ENCODE results near the gene MCM6.
"Not testable (repeated sequence)": the region's sequence is repeated elsewhere in the genome, so short reads cannot be mapped to it uniquely, and the experiment has no call there.

Gene MCM6

DNA sequence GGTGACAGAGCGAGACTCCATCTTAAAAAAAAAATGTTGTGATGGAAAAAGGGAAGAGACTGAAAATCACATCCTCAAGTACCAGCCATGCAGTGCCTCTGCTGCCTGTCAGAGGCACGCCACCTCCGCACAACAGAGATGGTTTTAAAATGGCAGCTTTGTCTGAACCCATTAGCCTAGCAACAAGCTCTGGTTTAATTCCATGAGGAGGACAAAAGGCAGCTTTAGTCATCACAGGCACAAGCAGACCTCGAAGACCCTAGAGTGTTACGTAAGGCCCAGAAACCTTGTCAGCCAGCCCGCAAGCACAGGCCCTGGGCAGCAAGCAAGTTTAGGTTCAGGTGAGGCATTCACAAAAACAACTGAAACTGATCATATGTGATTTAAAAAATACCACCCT, 49.7 kb downstream of the MCM6 start:
- Histone ChIP-seq H3K4me3 (no peak overlapping the region), H3K27ac (no peak overlapping the region)

DNA sequence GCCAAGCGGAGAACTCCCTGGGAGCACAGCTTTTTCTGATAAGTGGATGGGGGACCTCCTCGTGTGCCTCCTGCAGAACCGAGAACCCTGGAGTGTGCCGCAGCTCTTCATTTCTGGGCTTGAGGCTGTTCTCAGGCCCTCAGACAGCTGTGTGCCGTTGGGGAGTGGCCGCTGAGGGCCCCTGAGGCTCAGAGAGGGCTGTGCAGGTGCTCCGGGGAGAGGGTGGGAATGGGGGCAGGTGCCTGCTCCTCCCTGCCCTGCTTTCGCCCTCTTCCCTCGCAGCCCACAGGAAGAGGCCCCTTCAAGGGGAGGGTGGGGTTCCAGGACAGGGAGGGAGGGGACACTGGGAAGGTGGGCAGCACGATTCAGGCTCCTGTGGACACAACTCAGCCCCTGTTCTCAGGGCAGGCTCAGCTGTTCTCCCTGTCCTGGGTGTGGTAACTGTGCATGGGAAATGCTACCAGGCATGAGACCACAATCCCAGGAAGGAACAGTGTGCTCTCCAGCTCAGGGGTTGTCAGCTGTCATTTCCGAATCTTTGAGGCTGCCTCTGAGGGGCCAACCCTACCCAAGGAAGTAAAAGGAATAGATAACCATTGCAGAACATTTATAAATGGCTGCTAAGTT, 50.6 kb downstream of the MCM6 start:
- Histone ChIP-seq H3K27ac (no peak overlapping the region), H3K4me3 (no peak overlapping the region)

DNA sequence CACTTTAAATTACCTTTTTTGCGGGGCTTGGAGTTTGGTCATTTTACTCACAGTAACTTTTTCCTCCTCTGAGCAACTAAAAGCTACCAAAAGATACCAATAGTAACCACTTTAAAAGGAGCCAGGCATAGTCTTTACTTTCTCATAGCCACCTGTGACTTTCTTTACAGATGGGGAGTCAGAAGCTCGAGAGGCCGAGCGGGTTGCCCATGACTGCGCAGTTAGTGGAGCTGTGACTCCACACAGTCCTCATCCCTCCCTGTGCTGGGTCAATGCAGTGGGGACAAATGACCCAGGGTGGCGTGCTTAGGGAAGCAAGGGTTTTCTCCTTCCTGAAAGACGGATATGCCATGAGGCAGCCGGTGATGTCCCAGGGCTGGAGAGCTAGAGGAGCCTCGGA, 51.1 kb downstream of the MCM6 start:
- no peak overlapping the region for H3K27ac ChIP-seq
- no peak overlapping the region for H3K4me3 ChIP-seq

DNA sequence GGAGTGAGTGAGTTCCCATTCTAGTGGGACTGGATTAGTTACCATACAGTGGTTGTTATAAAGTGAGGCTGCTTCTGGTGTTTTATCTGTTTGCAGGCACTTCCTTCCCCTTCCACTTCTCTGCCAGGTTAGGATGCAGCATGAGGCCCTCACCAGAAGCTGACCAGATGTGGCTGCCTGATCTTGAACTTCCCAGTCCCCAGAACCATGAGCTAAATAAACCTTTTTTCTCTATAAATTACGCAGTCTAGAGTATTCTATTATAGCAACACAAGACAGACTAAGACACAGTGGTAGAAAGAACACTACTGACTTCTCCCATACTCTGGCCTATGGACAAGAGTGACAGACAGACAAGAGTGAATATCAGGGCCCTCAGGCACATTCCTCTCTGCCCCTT, 53.4 kb downstream of the MCM6 start:
- H3K27ac ChIP-seq: no peak overlapping the region

DNA sequence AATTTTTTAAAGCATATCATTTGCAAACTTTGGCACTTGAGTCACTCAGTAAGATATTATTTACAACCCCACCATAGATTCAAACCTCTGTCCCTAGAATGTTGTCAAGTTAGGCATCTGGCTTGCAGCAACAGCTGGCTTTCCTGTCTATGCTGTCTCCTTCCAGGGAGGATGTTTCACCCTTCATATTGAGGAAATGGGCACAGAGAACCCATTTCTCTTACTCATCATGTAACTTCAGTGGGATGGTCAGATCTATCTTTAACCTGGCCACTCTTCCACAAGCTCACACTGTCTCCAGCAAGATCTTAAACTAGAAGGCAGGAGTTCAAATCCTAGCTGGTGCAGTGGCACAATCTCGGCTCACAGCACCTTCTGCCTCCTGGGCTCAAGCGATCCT, 55.1 kb downstream of the MCM6 start:
- no peak overlapping the region for H3K4me3 ChIP-seq
- H3K27ac ChIP-seq: no peak overlapping the region

More for the DNA sequence above, 53.4 kb downstream of the MCM6 start:
- H3K4me3 ChIP-seq: no peak overlapping the region

DNA sequence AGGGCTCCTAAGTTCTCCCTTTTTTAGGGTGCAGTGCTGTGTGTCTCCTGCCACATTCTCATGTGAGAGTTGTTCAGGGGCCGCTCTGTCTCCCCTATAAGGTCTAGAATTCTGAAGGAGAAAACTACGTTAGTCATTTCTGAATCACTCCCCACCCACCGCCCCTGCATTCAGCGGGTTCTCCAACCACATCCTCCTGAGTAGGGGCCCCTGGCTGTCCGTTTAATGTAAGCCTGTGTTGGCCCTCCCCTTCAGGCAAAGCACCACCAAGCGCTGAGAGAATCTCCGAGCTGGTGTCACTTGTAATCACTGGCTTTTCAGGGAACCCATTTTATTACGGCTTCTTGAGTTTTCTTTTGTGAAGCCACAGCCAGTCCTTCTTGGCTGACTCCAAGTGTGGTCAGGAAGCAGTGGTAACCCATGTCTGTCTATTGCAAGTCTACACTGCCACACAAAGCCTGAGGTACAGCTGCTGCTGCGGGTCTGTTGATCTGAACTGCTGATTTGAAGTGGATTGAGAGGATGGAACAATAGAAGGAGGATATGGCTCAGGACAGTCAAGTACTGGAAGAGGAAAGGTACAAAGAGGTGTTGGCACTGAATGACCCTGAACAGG, 56.1 kb downstream of the MCM6 start:
- H3K27ac ChIP-seq: peak overlapping the region in 3 of 21 experiments; percentile 29 to 65 (median 42)
- H3K4me3 ChIP-seq: no peak overlapping the region

DNA sequence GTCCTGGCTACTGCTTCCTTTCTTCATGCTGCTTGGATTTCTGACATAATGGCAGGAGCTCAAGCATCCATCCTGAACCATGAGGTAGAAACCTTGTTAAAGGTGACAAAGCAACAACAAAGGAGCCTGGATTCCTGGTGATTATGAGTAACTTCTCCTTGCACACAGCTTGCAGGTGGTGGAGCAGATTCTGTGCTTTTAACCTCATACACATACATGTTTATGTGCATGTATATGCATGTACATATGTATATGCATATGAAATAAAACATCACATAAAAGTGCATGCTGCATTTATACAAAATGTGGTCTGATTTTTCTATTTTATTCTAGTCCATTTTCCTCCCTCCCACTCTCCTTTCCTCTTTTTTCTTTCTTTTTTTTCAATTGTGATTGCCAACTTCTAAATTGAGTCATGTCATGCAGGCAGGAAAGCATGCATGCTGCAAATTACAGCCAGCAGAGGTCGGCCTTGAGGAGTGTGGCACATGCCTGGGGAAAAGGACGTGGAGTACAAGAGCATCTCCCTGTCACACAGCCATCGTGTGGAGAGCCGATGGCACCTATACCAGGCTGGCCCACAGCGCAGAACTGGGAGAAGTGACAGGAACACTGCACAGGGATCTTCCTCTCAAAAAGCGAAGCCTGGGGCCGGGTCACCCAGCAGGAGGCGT, 57.2 kb downstream of the MCM6 start:
- H3K27ac ChIP-seq: no peak overlapping the region

DNA sequence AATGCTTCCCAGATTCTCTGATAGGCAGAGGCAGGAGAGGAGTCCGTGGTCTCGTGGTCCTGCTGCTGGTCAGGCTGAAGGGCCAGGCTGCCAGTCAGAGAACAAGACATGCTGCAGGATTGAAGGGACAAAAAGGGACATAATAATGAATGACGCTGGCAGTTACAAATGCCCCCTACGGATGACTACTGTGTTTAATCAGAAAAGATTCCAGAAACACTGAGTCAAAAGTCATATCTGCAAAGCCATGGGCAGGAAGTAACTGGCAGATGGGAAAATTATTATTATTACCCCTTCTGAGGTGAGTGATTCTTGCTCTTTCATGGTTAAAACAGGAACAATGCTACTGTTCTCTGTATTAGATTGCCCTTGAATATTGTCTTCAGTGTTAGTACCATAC, 58.3 kb downstream of the MCM6 start:
- no peak overlapping the region for H3K27ac ChIP-seq
- H3K4me3 ChIP-seq: no peak overlapping the region

More for the DNA sequence above, 57.2 kb downstream of the MCM6 start:
- H3K4me3 ChIP-seq: no peak overlapping the region

DNA sequence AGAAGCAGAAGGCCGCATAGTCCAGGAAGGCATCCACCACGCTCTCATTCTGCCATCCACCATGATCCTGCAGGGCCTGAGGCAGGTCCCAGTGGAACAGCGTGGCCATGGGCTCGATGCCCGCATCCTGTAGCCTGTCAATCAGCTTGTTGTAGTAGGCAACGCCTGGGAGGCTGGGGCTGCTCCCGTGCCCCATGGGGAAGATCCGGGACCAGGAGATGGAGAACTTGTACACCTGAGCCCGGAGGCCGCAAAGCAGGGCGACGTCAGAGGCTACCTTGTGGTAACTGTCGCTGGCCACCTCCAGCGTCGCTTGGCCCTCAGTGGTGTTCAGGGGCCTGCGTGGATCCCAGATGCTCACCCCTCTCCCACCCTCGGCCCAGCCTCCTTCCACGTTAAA, 58.8 kb downstream of the MCM6 start:
- no peak overlapping the region for H3K4me3 ChIP-seq
- H3K27ac ChIP-seq: no peak overlapping the region

DNA sequence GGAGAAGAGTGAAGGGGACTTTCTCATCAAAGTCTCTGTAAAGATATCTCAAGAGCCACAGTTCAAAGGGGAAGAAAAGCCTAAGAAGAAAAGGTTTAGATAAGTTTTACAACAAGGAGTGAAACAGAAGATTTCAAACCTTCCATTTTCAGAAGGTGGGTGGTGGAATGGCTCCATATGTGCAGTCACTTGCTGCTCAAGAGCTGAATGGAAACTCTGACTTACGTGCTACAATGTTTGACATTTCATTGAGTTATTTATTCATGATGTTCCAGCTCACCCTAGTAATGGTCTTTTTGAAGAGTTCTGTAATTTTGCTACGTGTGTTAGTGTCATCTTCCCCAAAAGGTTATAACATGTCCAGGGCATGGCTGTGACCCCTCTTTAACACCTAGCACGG, 61.0 kb downstream of the MCM6 start:
- Histone ChIP-seq H3K4me3 (no peak overlapping the region), H3K27ac (no peak overlapping the region)

DNA sequence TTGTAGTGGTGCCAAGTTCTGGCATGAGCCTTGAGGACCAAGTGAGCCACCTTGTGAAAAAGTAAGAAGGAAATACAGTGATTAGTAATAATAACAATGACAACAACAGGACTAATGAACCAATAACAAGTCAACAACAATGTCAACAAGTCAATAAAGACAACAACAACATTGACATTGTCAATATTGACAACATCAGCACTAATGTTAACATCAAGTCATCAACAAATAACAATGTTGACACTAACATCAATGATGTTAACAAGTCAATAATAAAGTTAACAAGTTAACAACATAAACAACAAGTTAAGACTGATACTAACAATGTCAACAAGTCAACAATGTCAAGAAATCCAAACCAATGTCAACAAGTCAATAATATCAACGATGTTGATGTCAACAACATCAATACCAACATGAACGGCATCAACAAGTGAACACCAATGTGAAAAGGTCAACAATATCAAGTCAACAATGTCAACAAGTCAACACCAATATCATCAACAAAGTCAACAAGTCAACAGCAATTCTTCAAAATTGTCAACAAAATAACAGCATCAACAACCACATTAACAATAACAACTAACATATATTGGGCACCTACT, 63.2 kb downstream of the MCM6 start:
- no peak overlapping the region for H3K4me3 ChIP-seq
- no peak overlapping the region for H3K27ac ChIP-seq

DNA sequence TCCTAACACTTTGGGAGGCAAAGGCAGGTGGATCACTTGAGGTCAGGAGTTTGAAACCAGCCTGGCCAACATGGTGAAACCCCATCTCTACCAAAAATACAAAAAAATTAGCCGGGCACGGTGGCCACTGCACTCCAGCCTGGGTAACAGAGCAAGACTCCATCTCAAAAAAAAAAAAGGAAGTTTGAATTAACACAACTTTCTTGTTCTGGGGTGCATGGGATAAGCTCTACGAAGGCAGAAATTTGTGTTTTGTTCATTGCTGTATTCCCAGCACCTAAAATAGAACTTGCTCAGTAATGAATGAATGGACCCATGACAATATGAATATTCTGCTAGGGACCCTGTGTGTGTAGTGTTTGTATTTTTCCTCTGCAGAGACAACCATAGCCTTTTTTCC, 68.4 kb downstream of the MCM6 start:
- H3K27ac ChIP-seq, H3K4me3 ChIP-seq: not testable (repeated sequence)

DNA sequence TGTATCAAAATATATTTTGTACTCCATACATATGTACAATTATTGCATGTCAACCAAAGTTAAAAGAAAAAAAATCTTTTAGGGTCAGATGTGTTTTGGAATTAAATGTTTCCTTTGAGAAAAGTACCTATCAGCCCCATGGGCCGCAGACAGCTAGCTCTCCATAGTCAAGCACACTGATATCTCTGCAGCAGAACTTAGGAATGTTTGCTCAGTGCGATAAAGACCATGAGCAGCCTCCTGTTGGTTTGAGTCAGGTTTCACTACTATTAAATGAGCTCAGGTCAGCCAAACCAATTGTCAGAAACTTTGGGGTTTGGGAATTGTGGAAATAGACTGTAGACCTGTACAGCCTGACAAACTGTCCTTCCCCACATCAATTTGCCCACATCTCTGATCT, 73.0 kb downstream of the MCM6 start:
- H3K4me3 ChIP-seq: no peak overlapping the region
- no peak overlapping the region for H3K27ac ChIP-seq

DNA sequence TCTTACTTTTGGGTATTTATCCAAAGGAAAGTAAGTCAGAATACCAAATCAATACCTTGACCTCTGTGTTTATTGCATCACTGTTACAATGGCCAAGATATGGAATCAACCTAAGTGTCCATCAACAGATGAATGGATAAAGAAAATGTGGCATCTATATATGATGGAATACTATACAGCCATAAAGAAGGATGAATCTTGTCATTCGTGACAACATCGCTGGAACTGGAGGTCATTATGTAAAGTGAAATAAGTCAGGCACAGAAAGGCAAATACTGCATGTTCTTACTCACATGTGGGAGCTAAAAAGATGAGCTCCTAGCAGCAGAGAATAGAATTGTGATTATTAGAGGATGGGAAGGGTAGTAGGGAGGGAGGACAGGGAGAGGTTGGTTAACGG, 73.9 kb downstream of the MCM6 start:
- H3K4me3 ChIP-seq: no peak overlapping the region

DNA sequence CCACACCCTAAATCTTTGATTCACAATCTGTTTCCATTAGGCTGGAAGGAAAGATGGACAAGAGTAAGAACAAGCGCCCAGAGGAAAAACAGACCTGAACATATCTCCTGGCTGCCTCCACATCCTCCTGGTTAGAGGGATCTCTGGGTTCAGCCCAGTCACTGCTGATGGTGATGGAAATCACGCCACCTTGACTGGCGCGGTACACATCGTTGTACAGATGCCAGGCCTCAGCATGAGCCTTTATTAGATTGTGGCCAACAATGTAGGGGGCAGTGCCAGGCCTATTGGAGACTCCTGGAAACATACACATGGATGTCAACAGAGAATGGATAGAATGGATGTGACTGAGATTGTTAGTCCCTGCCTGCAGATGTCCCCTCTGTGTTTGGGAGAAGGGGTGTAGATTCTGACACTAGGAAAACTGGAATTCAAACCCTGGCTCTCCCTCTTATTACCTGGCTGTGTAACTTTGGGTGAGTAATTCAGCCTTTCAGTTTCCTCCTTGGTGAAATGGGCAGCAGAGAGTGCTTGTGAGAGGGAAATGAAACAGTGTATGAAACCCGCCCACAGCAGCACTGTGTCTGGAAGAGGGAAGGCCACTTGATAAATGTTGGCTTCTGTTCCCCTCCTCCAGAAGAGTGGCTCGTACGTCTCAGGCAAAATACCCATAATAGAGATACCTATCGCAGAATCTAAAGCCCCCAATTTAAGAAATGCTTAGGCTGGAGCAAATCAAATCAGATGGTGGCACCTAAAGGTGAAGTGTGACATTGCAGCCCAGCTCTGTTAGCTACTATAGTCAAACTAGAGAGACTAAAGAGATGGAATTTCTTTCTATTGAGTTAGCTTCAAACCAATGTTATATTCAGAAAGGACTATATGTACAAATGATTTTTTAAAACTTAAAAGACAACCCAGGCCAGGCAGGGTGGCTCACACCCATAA, 75.5 kb downstream of the MCM6 start:
- H3K4me3 ChIP-seq: no peak overlapping the region
- no peak overlapping the region for H3K27ac ChIP-seq

More for the DNA sequence above, 73.9 kb downstream of the MCM6 start:
- no peak overlapping the region for H3K27ac ChIP-seq

DNA sequence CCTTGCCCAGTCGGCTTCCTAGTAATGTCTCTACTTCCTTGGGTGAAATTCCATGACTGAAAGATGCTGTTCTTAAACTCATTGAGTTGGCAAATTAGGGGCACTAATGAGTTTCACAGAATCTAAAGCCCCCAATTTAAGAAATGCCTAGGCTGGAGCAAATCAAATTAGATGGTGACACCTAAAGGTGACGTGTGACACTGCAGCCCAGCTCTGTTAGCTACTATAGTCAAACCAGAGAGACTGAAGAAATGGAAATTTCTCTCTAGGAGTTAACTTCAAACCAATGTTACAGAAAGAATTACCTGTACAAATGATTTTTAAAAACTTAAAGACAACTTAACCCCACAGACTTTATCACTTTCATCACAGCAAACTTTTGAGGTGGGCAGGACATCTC, 76.5 kb downstream of the MCM6 start:
- H3K4me3 ChIP-seq: no peak overlapping the region
- H3K27ac ChIP-seq: no peak overlapping the region

DNA sequence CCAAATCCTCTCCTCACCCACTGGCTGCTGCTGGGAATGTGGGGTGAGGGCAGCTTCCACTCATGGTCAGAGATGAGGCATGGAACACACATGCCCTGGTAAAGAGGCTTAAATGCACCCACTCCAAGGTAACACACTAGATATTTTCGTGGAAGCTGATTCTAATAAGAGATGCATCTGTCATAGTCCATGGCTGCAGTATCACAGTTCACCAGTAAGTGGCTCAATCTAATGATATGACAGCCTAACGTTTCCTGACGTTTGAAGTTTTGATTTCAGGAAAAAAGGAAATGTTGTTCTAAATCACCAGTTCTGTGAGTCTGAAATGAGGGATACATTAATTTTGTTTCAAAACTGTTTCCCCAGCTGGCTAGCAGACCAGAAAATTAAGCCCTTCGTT, 77.5 kb downstream of the MCM6 start:
- Histone ChIP-seq H3K27ac (no peak overlapping the region), H3K4me3 (no peak overlapping the region)

DNA sequence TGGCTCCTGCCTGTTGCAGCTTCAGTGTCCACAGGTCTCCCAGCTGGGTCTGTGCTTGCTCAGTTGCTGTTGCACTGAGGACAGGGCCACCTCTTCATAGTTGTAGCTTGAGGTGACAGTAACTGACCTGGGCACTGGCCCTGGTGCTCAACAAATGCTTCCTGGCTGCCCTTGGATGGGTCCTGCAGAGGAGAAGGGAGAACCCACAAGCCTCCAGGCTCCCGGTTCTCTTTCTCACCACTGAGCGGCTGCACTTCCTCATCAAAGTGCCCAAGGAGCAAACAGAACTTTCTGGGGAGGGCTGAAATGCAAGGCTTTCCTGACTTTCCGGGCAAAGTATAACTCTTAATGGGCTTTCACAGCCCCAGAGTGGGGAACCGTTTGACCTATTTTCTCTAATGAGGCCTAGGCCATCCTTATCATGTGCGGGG, 78.0 kb downstream of the MCM6 start:
- Histone ChIP-seq H3K27ac (no peak overlapping the region), H3K4me3 (no peak overlapping the region)

DNA sequence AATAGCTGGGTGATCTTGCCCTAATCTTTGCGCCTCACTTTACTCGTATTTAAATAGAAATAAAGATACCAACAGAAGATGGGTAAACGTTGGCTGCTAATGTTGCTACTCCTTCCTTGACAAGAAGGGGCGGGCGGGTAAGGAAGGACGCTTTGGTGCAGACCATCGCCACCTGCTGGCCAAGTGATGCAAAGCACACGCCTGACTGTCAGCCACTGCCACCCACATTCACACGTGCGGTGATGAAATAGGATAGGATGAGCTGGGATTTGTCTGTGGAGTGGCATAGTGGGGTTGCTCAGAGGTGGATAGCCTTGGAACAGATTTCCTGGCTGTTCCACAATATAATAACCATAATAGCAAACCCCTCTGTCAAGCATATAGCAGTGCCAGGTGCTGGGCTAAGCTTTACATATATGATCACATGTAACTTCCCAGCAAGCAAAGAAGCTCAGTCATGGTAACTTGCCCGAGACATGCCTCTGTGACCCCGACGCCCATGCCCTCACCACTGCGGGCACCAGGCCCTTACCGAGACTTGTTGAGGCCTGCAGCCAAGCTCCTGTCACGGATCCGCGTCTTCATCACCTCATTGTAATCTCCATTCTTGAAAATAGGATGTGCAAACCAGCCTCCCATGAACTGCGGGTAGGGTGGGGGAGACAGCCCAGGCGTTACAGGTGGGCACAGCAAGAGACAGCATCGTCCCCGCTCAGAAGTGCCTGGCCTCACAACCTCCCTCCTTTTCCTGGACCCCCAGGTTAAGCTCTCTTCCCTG, 78.6 kb downstream of the MCM6 start:
- Histone ChIP-seq H3K27ac (no peak overlapping the region), H3K4me3 (no peak overlapping the region)

All from skin epidermis (tissue), 12 donors.